RKO (cell line): ENCODE data around the gene FAM174C.

Source experiments
- DNase-seq: peaks from one replicate; pipeline ENCODE4 v3.0.0-alpha.2; 2016; ENCODE audit warnings: low spot score

The FAM174C gene

GRCh38 chr19:1250437-1251260 is 24.7 kb upstream of the FAM174C start:
- peak; percentile 53 for DNase-seq

- DNase-seq: peak; percentile 66
Measured at GRCh38 chr19:1251330-1252220, 23.8 kb upstream of the FAM174C start.

GRCh38 chr19:1252221-1252820 is 23.0 kb upstream of the FAM174C start:
- DNase-seq: peak; percentile 84

- peak; percentile 91 for DNase-seq
Measured at GRCh38 chr19:1252821-1253513, 22.4 kb upstream of the FAM174C start.

- no peak for DNase-seq
Measured at GRCh38 chr19:1253514-1254080, 21.7 kb upstream of the FAM174C start.

GRCh38 chr19:1254081-1254527 is 21.2 kb upstream of the FAM174C start:
- no peak for DNase-seq

- DNase-seq: no peak
Measured at GRCh38 chr19:1254530-1255185, 20.7 kb upstream of the FAM174C start.

- DNase-seq: no peak
Measured at GRCh38 chr19:1255186-1256161, 19.9 kb upstream of the FAM174C start.

GRCh38 chr19:1256646-1257474 is 18.5 kb upstream of the FAM174C start:
- DNase-seq: no peak

- DNase-seq: no peak
Measured at GRCh38 chr19:1257475-1258162, 17.7 kb upstream of the FAM174C start.

GRCh38 chr19:1258163-1258492 is 17.2 kb upstream of the FAM174C start:
- DNase-seq: no peak

- peak; percentile 56 for DNase-seq
Measured at GRCh38 chr19:1258707-1259205, 16.6 kb upstream of the FAM174C start.

- peak; percentile 76 for DNase-seq
Measured at GRCh38 chr19:1259206-1259875, 16.0 kb upstream of the FAM174C start.

- DNase-seq: peak; percentile 44
Measured at GRCh38 chr19:1259876-1260748, 15.2 kb upstream of the FAM174C start.

- peak; percentile 96 for DNase-seq
Measured at GRCh38 chr19:1260749-1261537, 14.4 kb upstream of the FAM174C start.

- DNase-seq: peak; percentile 67
Measured at GRCh38 chr19:1261538-1261797, 13.9 kb upstream of the FAM174C start.
